KOPT-K1 (cell line): ENCODE results near the gene MESP2.

ENCODE experiments used
- H3K27ac ChIP-seq: fragments of 200-600 bp; sonication (generic); 2 replicates; pipeline ENCODE4 v1.5.1; 2016; ENCODE audit warnings: antibody characterized with exemption, mild to moderate bottlenecking, low read depth, low read length; ENCODE audit not compliant: poor library complexity, severe bottlenecking
- H3K36me3 ChIP-seq: fragments of 200-600 bp; sonication (generic); 2 replicates; pipeline ENCODE4 v1.5.1; 2017; ENCODE audit warnings: antibody characterized with exemption, mild to moderate bottlenecking, low read length, moderate library complexity; ENCODE audit not compliant: insufficient read depth
- H3K9me3 ChIP-seq: fragments of 200-600 bp; sonication (generic); 2 replicates; pipeline ENCODE4 v1.5.1; 2017; ENCODE audit warnings: antibody characterized with exemption, low read length, mild to moderate bottlenecking; ENCODE audit not compliant: insufficient read depth, poor library complexity, severe bottlenecking

MESP2 gene

GRCh38 chr15:89749951-89750559 is 26.1 kb upstream of the MESP2 start:
- peak overlapping the region; percentile 45 for H3K27ac ChIP-seq
- H3K36me3 ChIP-seq = no peaks in the 10 kb centered on the region
- H3K9me3 ChIP-seq = no peaks in the 10 kb centered on the region

DNA sequence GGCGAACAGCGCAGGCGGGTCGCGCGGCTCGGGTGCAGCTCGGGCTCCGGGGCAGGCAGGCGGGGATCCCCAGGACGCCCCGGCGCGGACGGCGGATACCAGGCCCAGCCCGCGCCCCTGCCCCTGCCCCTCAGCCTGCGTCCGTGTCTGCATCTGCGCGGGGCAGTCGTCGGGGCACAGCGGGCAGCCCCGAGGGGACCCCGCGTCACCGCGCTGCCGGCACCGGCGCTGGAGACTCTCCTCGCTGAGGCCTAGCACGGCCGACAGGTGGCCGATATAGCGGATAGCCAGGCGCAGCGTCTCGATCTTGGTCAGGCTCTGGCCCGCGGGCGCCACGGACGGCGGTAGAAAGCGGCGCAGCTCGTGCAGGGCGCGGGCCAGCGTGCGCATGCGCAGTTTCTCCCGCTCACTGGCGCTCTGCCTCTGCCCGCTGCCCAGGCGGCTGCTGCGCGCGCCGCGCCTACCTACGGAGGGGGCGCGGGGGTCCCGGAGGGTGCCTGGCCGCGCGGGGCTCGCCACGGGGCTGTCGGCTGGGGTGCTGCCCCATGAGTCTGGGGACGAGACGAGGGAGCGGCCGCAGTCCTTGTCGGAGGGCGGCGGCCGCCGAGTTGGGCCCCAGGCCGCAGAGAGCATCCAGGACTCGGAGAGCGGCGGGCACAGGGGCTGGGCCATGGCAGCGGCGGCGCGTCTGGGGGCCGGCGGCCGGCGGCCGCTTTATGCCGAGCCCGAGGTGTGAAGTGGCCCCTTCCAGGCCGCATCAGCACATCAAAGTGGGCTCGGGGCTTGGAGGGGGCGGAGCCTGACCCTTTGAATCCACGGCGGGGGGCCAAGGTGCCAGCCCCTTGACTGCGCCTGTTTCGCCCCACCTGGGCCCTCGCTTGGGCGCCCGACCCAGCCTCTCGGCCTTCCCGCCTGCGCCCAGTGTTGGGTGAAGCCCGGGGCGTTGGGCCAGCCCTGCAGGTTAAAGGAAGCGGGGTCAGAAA is 25.3 kb upstream of the MESP2 start, which contains the start of gene MESP1:
TSS of gene MESP1 (minus strand) at position 690 of the 983 bp plus-strand sequence. CDS start at position 672, 18 bp downstream.
- peak within 1 kb of the TSS; percentile 45 for H3K27ac ChIP-seq

GRCh38 chr15:89751748-89752147 is 24.4 kb upstream of the MESP2 start:
- Histone ChIP-seq H3K27ac (no peak overlapping the region), H3K9me3 (no peaks in the 10 kb centered on the region)

More for the DNA sequence above, 25.3 kb upstream of the MESP2 start, which contains the start of gene MESP1:
- no peaks in the 10 kb centered on the region for H3K9me3 ChIP-seq
- H3K36me3 ChIP-seq = no peaks in the 10 kb centered on the region

GRCh38 chr15:89753855-89754254 is 22.3 kb upstream of the MESP2 start:
- no peaks in the 10 kb centered on the region for H3K36me3 ChIP-seq
- no peak overlapping the region for H3K27ac ChIP-seq
- H3K9me3 ChIP-seq = no peaks in the 10 kb centered on the region

More at GRCh38 chr15:89751748-89752147, 24.4 kb upstream of the MESP2 start:
- H3K36me3 ChIP-seq = no peaks in the 10 kb centered on the region

GRCh38 chr15:89754361-89755154 is 21.6 kb upstream of the MESP2 start:
- Histone ChIP-seq H3K9me3 (no peaks in the 10 kb centered on the region), H3K27ac (no peak overlapping the region), H3K36me3 (no peaks in the 10 kb centered on the region)

DNA sequence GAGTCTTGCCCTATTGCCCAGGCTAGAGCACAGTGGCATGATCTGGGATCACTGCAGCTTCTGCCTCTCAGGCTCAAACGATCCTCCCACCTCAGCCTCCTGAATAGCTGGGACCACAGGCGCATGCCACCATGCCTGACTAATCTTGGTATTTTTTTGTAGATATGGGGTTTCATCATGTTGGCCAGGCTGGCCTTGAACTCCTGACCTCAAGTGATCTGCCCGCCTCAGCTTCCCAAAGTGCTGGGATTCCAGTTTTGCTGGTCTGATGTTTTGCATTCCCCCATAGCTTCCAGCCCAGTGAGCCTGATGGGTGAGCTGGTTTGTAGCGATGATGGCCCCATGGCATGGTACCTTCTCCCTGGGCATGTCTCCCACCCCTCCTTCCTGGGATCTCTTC is 20.4 kb upstream of the MESP2 start:
- H3K36me3 ChIP-seq = no peaks in the 10 kb centered on the region
- H3K27ac ChIP-seq = no peak overlapping the region
- H3K9me3 ChIP-seq = no peaks in the 10 kb centered on the region

DNA sequence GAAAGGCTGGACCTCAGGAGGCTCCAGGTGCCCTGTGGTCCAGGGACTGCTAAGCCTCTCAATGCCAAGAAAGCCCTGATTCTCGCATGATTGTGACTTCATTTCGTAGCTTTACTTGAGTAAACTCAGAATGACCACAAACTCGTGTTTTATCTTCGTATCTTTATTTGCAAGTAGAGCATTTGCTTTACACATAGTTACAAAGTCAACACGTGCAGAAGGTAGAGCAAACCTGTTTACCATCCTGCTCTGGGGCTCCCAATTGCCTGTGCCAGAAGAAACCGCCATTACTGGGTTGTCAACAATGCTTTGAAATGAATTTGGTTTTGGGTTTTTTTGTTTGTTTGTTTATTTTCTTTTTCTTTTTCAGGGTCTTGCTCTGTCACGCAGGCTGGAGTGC is 19.2 kb upstream of the MESP2 start:
- Histone ChIP-seq H3K9me3 (no peaks in the 10 kb centered on the region), H3K27ac (no peak overlapping the region), H3K36me3 (no peaks in the 10 kb centered on the region)

- Histone ChIP-seq H3K9me3 (no peaks in the 10 kb centered on the region), H3K27ac (no peak overlapping the region), H3K36me3 (no peaks in the 10 kb centered on the region)
Measured at GRCh38 chr15:89758283-89758682, 17.8 kb upstream of the MESP2 start.

GRCh38 chr15:89758981-89759380 is 17.2 kb upstream of the MESP2 start:
- no peak overlapping the region for H3K27ac ChIP-seq
- H3K36me3 ChIP-seq = no peaks in the 10 kb centered on the region
- no peaks in the 10 kb centered on the region for H3K9me3 ChIP-seq

- Histone ChIP-seq H3K27ac (no peak overlapping the region), H3K36me3 (no peaks in the 10 kb centered on the region), H3K9me3 (no peaks in the 10 kb centered on the region)
Measured at GRCh38 chr15:89759835-89760234, 16.3 kb upstream of the MESP2 start.

DNA sequence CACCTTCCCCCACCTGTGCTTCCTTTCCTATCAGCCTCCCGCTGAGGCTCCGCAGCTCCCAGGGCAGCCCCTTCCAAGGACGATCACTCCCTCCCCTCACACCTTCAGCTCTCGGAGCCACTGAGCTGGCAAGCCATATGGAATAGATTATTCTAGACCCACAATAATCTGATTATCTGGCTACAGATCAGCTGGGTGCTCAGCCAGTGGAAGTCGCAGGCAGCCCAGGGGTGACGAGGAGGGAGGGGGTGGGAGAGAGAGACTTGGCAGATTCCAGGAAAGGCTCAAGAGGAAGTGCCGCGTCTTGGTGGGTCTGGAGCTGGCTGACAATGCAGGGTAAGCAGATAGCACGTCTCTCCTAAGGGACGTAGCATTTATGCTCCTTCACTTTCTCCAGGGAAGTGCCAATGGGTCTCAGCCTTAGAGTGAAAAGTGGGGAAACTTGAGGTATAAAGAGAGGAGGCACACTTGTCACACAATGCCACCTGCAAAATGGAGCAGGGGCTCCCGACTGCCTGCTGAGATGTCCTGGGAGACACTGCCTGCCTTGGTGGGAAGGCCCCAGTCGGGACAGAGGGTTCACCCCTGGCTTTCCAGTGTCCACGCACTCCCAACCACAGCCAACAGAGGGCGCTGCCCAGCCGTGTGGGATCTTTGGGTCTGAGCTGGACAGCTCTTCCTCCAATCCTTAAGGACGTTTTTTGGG is 15.7 kb upstream of the MESP2 start:
- no peaks in the 10 kb centered on the region for H3K36me3 ChIP-seq
- no peak overlapping the region for H3K27ac ChIP-seq
- H3K9me3 ChIP-seq = no peaks in the 10 kb centered on the region

GRCh38 chr15:89761009-89761831 is 14.9 kb upstream of the MESP2 start:
- Histone ChIP-seq H3K36me3 (no peaks in the 10 kb centered on the region), H3K27ac (no peak overlapping the region), H3K9me3 (no peaks in the 10 kb centered on the region)

DNA sequence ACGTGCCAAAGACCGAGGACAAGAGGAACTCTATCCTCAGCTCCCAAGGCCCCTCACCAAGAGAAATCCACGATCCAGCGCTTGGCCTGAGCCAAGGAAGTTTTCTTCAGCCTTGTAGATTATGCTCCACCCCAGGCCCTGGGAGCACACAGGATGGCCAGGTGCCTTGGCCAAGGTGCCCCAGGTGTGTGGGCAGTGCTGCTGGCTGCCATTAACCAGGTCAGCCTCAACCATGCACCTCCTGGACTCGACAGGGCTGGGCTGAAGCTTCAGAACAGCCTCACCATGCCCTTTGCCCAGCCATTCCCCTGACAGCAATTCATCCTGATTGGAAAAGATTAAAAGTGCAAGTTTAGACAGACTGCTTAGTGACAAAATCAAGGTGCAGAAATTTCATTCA is 14.2 kb upstream of the MESP2 start:
- no peaks in the 10 kb centered on the region for H3K9me3 ChIP-seq
- H3K36me3 ChIP-seq = no peaks in the 10 kb centered on the region
- no peak overlapping the region for H3K27ac ChIP-seq

GRCh38 chr15:89765694-89766093 is 10.4 kb upstream of the MESP2 start:
- Histone ChIP-seq H3K9me3 (no peaks in the 10 kb centered on the region), H3K27ac (no peak overlapping the region), H3K36me3 (no peaks in the 10 kb centered on the region)
